ENCODE results near the gene TGM6. TPM values are rescaled to one million over a fixed set of nuclear protein-coding genes. Genes with fewer than 3 reads are reported as not detected.
"Not testable (repeated sequence)": the region's sequence is repeated elsewhere in the genome, so short reads cannot be mapped to it uniquely, and the experiment has no call there.

The TGM6 gene
- total RNA-seq, 4 donors from 2014 or later, result 0.65 TPM; not detected in 3

GRCh38 chr20:2402271-2402980, 21.7 kb downstream of the TGM6 start:
- 45 to 51% methylated on average over 7 of the region's 7 CpGs for WGBS, 2 donors
- TF ChIP-seq POLR2A (IDR thresholded peaks at IDR 0.05) (no peak), CTCF (IDR thresholded peaks at IDR 0.05) (no peak)
- no peak overlapping the region for H3K4me3 ChIP-seq (ENCODE audit: low read depth, poor library complexity, severe bottlenecking)
- intact Hi-C loops (cut with DNase I; ENCODE audit: low total_unique reads), result no loop called here
- no peak for DNase-seq (ENCODE audit: low spot score in 2 of 2)

GRCh38 chr20:2403291-2404052, 22.8 kb downstream of the TGM6 start:
- no peak for TF ChIP-seq CTCF (IDR thresholded peaks at IDR 0.05)
- no peak for TF ChIP-seq POLR2A (IDR thresholded peaks at IDR 0.05)
- WGBS, 2 donors, result 94% methylated on average over 23 to 24 of the region's 24 CpGs
- no peak overlapping the region for H3K4me3 ChIP-seq (ENCODE audit: low read depth, poor library complexity, severe bottlenecking)
- peak in 1 of 2 donors; percentile 53 for DNase-seq (ENCODE audit: low spot score in 2 of 2)
- intact Hi-C loops (cut with DNase I; ENCODE audit: low total_unique reads), result no loop called here

DNA sequence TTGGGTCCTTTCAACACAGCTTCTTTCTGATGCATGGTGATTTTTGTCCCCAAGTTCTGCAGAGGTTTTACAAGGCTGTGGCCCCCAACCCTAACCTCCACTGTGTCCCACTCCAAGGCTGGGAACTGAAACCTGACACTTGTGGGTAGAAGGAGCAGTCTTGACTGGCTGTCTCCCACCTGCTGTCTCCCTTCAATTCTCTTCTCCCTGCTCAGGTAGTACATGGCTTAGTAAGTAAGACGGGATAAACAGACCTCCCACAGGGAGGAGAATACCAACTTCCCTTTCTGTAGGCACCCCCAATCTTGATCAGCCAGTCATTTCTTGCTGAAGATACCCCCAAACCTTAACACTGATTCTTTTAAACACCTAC, 25.0 kb downstream of the TGM6 start:
- peak in 1 of 2 donors; percentile 15 for DNase-seq (ENCODE audit: low spot score in 2 of 2)
- intact Hi-C loops (cut with DNase I; ENCODE audit: low total_unique reads), result no loop called here
- WGBS, 2 donors, result 70 to 81% methylated on average over 1 of the region's 1 CpG
- no peak for TF ChIP-seq POLR2A (IDR thresholded peaks at IDR 0.05)
- H3K4me3 ChIP-seq (ENCODE audit: low read depth, poor library complexity, severe bottlenecking), result no peak overlapping the region

DNA sequence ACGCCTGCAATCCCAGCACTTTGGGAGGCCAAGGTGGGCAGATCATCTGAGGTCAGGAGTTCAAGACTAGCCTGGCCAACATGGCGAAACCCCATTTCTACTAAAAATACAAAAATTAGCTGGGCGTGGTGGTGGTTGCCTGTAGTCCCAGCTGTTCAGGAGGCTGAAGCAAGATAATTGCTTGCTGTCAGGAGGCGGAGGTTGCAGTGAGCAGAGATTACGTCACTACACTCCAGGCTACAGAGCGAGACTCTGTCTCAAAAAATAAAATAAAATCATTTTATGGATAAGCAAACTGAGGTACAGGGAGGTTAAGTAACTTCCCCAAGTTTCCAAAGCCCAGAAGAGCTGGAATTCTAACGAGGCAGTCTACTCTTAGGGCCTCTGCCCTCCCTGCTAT, 26.7 kb downstream of the TGM6 start:
- H3K4me3 ChIP-seq (ENCODE audit: low read depth, poor library complexity, severe bottlenecking); intact Hi-C loops (cut with DNase I; ENCODE audit: low total_unique reads); DNase-seq (ENCODE audit: low spot score in 2 of 2): not testable (repeated sequence)
- whole genome bisulfite sequencing, 2 donors, result 85 to 87% methylated on average over 7 of the region's 7 CpGs

DNA sequence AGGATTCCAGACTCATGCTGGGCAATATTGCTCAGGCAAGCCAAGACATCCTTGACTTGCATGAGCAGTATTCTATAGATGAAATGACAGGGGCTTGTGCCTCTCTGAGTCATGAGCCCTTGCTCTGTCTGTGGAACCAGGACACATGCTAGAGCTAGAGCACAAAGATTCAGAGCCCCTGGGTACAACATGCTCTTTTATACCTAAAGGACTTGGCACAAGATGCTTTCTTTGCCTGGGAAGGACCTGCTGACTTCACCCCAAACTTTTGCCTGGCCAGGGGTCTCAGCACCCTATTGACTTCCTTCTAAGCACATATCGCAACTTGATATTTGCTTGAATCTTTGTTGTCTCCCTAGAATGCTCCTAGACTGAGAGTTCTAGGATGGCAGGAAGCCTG, 27.4 kb downstream of the TGM6 start:
- 94 to 95% methylated on average over 1 of the region's 1 CpG for WGBS, 2 donors
- no peak for DNase-seq (ENCODE audit: low spot score in 2 of 2)
- intact Hi-C loops (cut with DNase I; ENCODE audit: low total_unique reads), result no loop called here
- no peak for TF ChIP-seq CTCF (IDR thresholded peaks at IDR 0.05)
- no peak for TF ChIP-seq POLR2A (IDR thresholded peaks at IDR 0.05)
- H3K4me3 ChIP-seq (ENCODE audit: low read depth, poor library complexity, severe bottlenecking), result no peak overlapping the region

DNA sequence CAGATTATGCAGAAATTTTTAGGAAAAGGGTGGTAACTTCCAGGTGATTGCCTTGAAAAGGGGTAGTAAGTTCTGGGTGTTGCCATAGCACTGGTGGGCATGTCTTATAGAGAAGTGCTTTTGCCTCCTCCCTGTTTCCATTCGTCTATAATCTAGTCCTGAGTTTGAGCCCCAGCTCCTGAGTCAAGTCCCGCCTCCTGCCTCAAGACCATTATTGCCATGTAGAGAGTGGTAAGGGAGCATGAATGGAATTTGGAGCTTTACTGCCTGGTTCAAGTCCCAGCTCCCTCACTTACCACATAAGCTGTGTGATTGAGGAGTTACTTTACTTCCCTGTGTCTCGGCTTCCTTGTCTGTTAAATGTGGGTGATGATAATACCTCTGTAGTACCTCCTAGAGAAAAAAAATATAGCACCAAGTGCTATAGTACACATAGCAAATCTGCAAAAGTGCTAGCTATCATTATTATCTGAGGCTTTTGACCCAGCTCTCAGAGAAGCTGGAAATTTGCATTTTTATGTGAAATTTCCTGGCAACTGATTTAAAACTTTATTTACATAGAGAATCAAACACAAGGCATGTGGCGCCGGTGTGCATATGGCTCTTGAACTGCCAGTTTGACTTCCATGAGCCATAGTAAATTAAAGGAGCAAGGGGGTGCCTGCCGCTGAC, 36.0 kb downstream of the TGM6 start:
- H3K4me3 ChIP-seq (ENCODE audit: low read depth, poor library complexity, severe bottlenecking), result no peak overlapping the region
- intact Hi-C loops (cut with DNase I; ENCODE audit: low total_unique reads), result no loop called here
- no peak for TF ChIP-seq POLR2A (IDR thresholded peaks at IDR 0.05)
- TF ChIP-seq CTCF (IDR thresholded peaks at IDR 0.05), result no peak
- 69% methylated on average over 6 of the region's 6 CpGs for WGBS, 2 donors
- DNase-seq (ENCODE audit: low spot score in 2 of 2), result no peak

All from lower leg skin (tissue), 4 donors.